T-cell (primary cell): ENCODE results near the gene SCAMP1. TPM values are rescaled to one million over a fixed set of nuclear protein-coding genes. Genes with fewer than 3 reads are reported as not detected.

ENCODE experiments used
- ATAC-seq, 4 experiments: fragments of 200-7000 bp in 3 of 4; fragments of 150-1000 bp in 1 of 4; cut with Tn5 transposase; replicated peaks in 1 of 4; 1 replicate in 3 of 4; 2 replicates in 1 of 4; pipeline ENCODE4 v1.10.0; 2021; ENCODE audit warnings: moderate library complexity in 3 of 4, mild to moderate bottlenecking in 2 of 4, moderate number of reproducible peaks in 1 of 4
- CTCF ChIA-PET, 2 donors: fragments of 300-600 bp; sonication (Branson Sonifier 250); formaldehyde crosslinking; loops; one replicate each; lab custom pipeline; 2022; ENCODE audit warnings: antibody characterized with exemption in 2 of 2; lab: Charles Lee
- POLR2A ChIA-PET, 2 donors: fragments of 300-600 bp; sonication (Branson Sonifier 250); formaldehyde crosslinking; loops; one replicate each; lab custom pipeline; 2022; ENCODE audit warnings: antibody characterized with exemption in 2 of 2; lab: Charles Lee
- DNase-seq, 35 experiments: peaks; one replicate each; pipeline versions ENCODE4 v3.0.0 to v3.0.0-alpha.2; 2013 to 2023
- H3K27ac ChIP-seq: one replicate; pipeline ENCODE4 v1.5.1; 2013; ENCODE audit warnings: low read length
- H3K27me3 ChIP-seq, 2 experiments: replicated peaks in 1 of 2; 1 replicate in 1 of 2; 2 replicates in 1 of 2; pipeline versions ENCODE4 v1.6.1 to v1.7.0; 2013; ENCODE audit warnings: low read length in 1 of 2, mixed read lengths in 1 of 2; ENCODE audit not compliant: control insufficient read depth in 2 of 2, insufficient read depth in 2 of 2; ENCODE audit errors: extremely low read depth in 1 of 2
- H3K36me3 ChIP-seq, 2 donors: 1 replicate in 1 of 2; 2 replicates in 1 of 2; pipeline versions ENCODE4 v1.6.1 to v1.7.0; 2013; ENCODE audit warnings: low read length in 1 of 2; ENCODE audit not compliant: control insufficient read depth in 2 of 2, insufficient read depth in 1 of 2; ENCODE audit errors: extremely low read depth in 1 of 2
- H3K4me1 ChIP-seq, 2 experiments: 1 replicate in 1 of 2; 2 replicates in 1 of 2; pipeline versions ENCODE4 v1.6.1 to v1.7.0; 2013; ENCODE audit warnings: low read length in 2 of 2, mixed read lengths in 1 of 2; ENCODE audit not compliant: insufficient read depth in 2 of 2, control insufficient read depth in 1 of 2; ENCODE audit errors: extremely low read depth in 1 of 2
- H3K4me3 ChIP-seq, 2 donors: 1 replicate in 1 of 2; 2 replicates in 1 of 2; pipeline versions ENCODE4 v1.5.1 to v1.7.0; 2013; ENCODE audit warnings: mild to moderate bottlenecking in 2 of 2, low read length in 1 of 2, moderate library complexity in 1 of 2; ENCODE audit not compliant: control insufficient read depth in 1 of 2; ENCODE audit errors: extremely low read depth in 1 of 2
- H3K9me3 ChIP-seq: 2 replicates; pipeline ENCODE4 v1.7.0; 2013
- H3K27ac Mint-ChIP-seq, 2 donors: one replicate each; pipeline ENCODE4 v1.8.0; 2020 to 2021; ENCODE audit warnings: mild to moderate bottlenecking in 2 of 2, mixed read lengths in 2 of 2
- H3K27me3 Mint-ChIP-seq, 2 donors: one replicate each; pipeline ENCODE4 v1.8.0; 2021 to 2022; ENCODE audit warnings: mixed read lengths in 2 of 2
- H3K36me3 Mint-ChIP-seq: one replicate; pipeline ENCODE4 v1.8.0; 2021; ENCODE audit warnings: mixed read lengths
- H3K4me1 Mint-ChIP-seq, 3 donors: one replicate each; pipeline ENCODE4 v1.8.0; 2020 to 2022; ENCODE audit warnings: mixed read lengths in 3 of 3, mild to moderate bottlenecking in 1 of 3
- H3K4me3 Mint-ChIP-seq, 3 donors: one replicate each; pipeline ENCODE4 v1.8.0; 2020 to 2022; ENCODE audit warnings: mild to moderate bottlenecking in 3 of 3, mixed read lengths in 3 of 3, moderate library complexity in 3 of 3
- H3K9me3 Mint-ChIP-seq, 3 donors: one replicate each; pipeline ENCODE4 v1.8.0; 2020 to 2022; ENCODE audit warnings: mixed read lengths in 3 of 3
- WGBS: methylation state at CpG from one replicate; pipeline ENCODE4 v1.1.5; 2013; ENCODE audit warnings: missing lambda C conversion rate; ENCODE audit not compliant: insufficient coverage; 5-methylcytosine and 5-hydroxymethylcytosine counted together
- total RNA-seq, 35 experiments: library from RNA in 6 of 35; stranded (reverse) in 6 of 35; fragments of 120-200 nt in 1 of 35; gene quantifications; one replicate each; pipeline versions ENCODE4 v1.2.1 to v1.2.4 and lab custom pipeline; 2013 to 2026

The SCAMP1 gene
- total RNA-seq, 5 donors from 2014 or later (not counting 1 experiment from before 2014, with no cell fraction given), result 20.6 to 28.3 (median 22.2) TPM

DNA sequence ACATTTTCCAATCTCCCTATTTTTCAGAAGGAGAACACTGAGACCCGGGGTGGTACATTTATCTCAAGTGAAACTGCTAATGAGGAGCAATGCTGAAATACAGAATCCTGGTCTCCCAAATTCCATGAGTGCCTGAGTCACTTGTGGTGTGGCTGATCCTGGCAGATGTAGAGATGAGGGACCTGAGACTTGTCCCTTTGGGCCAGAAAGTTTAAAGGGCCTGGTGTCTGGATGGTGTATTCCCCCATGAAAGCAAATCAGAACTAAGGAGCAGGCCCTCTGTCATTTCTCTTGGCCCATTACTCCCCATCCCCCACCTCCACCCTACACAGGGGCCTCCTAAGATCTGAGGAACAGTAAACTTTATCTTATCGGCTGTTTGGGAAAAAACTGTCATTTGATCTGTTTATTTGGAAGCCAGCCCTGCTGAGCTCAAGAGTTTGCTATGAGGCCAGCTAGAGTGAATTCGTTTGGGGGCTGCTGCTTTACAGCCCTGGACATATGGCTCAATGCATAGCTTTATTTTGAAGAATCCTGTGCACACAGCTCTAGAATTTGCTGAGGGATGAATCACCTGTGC lies 147.9 kb downstream of the SCAMP1 start:
- Mint-ChIP-seq H3K4me3 (peak overlapping the region in 1 of 3 donors; percentile 83), H3K4me1 (peaks cover 10 to 21% (median 15%) of the 10 kb centered on the region in 3 donors), H3K36me3 (no peaks in the 10 kb centered on the region), H3K9me3 (no peaks in the 10 kb centered on the region), H3K27me3 (peaks cover 55 to 60% of the 10 kb centered on the region in 2 donors), H3K27ac (no peak overlapping the region)
- DNase-seq (no peak), ATAC-seq (no peak)
- Histone ChIP-seq H3K36me3 (no peaks in the 10 kb centered on the region), H3K4me1 (peaks cover 0 to 16% of the 10 kb centered on the region in 2 experiments), H3K9me3 (no peaks in the 10 kb centered on the region), H3K27ac (no peak overlapping the region), H3K27me3 (peaks cover 0 to 54% of the 10 kb centered on the region in 2 experiments), H3K4me3 (no peak overlapping the region)
- POLR2A ChIA-PET, result no interaction called here
- 50% methylated on average over 1 of the region's 3 CpGs for WGBS
- CTCF ChIA-PET, result interaction anchor here in 1 of 2 donors (0.6 kb wide), 1 partner anchor 144 kb away, joined by 4 read pairs; no protein-coding TSS in a partner anchor

DNA sequence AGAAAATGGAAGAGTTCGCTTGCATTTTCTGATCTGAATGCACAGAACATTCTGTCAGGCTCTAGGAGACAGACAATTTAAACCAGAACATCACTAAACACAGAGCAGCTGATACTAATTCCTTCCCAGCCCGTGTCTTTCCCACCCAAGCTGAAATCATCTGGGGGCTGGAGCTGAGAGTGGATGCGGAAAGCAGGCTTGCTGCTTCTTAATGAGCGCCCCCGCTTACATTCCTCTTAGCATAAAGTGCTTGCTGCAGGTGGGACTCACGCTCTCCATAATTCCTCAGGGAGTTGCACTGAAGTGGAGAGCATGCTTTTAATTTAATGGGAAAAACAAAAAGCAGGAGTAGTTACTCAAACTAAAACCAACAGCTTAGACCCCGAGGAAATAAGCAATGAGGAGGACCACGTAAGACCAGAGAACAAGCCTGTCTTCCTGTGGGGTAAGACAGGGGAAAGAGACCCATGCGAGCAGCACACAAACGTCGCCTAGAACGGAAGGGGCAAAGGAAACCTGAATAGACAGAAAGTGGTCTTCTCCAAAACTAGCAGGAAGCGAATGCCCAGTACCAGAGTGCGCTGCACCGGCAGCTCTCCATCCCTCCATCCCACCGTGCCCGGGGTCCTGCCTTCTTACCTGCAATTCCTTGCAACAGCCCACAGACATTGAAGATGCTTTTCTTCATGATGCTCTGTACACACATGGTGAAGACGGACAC lies 148.9 kb downstream of the SCAMP1 start:
- no peaks in the 10 kb centered on the region for H3K36me3 ChIP-seq
- WGBS, result 7% methylated on average over 10 of the region's 18 CpGs
- ATAC-seq (peak; percentile 36 to 59 (median 56)), DNase-seq (peak in 6 of 35 experiments; percentile 1 to 16 (median 5))
- H3K36me3 Mint-ChIP-seq, result no peaks in the 10 kb centered on the region
- ChIA-PET CTCF (interaction anchor here in 1 of 2 donors (0.6 kb wide), 1 partner anchor 145 kb away, joined by 4 read pairs; no protein-coding TSS in a partner anchor), POLR2A (no interaction called here)
- H3K4me1 Mint-ChIP-seq, result peaks cover 10 to 21% (median 15%) of the 10 kb centered on the region in 3 donors
- peak overlapping the region; percentile 76 to 83 (median 79) for H3K4me3 Mint-ChIP-seq
- H3K9me3 Mint-ChIP-seq, result no peaks in the 10 kb centered on the region
- H3K27me3 Mint-ChIP-seq, result peaks cover 57 to 58% of the 10 kb centered on the region in 2 donors
- no peak overlapping the region for H3K27ac Mint-ChIP-seq
- H3K4me3 ChIP-seq, result peak overlapping the region; percentile 44 to 84
- no peaks in the 10 kb centered on the region for H3K9me3 ChIP-seq
- no peak overlapping the region for H3K27ac ChIP-seq
- H3K4me1 ChIP-seq, result peaks cover 0 to 16% of the 10 kb centered on the region in 2 experiments
- H3K27me3 ChIP-seq, result peaks cover 0 to 52% of the 10 kb centered on the region in 2 experiments

DNA sequence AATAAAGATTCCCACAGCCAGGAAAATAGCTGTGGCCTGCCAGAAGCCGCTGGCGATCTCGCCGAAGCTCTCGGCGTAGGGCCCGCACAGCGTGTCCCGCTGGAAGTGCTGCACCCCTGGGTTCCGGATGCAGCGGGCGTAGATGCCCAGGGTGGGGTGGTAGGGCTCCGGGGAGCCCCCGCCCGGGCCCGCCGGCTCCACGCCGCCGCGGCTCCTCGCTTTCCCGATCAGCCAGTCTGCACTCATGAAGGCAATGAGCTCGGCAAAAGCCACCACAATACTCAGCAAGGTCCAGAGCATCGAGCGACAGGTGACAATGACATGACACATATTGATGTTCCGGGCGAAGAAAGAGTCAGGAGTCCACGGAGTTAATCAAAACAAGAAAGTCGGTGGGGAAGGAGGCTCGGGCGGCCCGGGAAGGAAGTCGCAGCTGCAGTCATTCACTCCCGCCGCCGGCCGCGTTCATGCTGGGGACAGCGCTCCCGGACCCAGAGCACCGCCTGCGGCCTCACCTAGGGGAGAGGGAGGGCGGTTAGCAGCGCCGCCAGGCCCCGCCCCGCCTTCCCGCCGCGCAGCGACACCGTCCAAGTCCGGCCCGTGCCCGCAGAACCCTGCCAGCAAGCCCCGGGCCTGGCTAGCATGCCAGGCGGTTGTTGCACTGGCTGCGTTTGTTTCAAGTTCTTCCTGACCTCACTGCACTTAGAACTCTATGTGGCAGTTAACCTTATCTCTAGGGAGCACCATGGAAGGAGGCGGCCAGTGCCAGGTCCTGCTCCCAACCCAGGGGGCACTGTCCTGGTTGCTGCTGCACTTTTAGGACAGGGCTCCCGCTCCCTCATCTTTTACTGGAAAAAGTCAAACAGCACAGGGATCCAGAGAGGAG lies 149.7 kb downstream of the SCAMP1 start:
- Mint-ChIP-seq H3K4me3 (peak overlapping the region; percentile 76 to 83 (median 79)), H3K27me3 (peaks cover 59 to 60% of the 10 kb centered on the region in 2 donors)
- H3K36me3 ChIP-seq, result no peaks in the 10 kb centered on the region

DNA sequence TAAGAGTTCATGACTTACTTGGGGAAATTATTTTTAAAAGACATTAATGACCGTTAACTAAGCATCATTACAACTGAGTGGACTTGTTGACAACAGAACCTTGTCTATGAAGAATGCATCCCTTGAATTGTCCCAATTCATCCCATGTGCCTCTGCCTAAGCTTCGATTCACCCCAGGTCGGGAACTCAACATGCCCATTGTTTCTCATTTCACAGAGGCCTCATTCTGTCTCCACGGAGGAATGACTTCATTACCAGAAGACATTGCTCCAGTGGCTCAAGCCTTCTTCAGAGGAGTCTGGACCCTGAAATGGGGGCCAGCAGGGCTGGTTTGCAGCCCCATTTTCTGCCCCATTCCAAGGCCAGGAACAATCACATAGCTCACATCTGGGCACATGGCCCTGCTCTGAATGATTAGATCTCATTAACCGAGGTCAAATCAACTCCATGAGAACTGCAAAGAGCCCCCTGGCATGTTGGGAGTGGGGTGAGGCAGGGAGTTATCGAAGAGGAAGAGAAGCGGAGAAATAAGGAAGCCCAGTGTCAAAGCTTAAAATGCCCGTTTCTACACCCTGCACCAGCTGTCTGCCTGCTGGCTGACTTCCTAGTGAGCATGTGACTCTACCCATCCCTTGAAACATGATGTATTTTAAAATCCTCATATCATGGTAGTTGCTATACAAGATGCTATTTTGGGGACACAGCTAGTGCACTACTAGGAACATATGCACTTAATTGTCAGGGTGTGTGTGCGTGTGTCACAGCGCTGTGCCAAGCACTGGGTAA lies 150.9 kb downstream of the SCAMP1 start:
- H3K27me3 ChIP-seq, result peaks cover 0 to 49% of the 10 kb centered on the region in 2 experiments
- Mint-ChIP-seq H3K36me3 (no peaks in the 10 kb centered on the region), H3K27ac (no peak overlapping the region), H3K9me3 (no peaks in the 10 kb centered on the region), H3K4me3 (peak overlapping the region in 2 of 3 donors; percentile 18 to 83), H3K4me1 (peaks cover 10 to 21% (median 15%) of the 10 kb centered on the region in 3 donors), H3K27me3 (peaks cover 59 to 66% of the 10 kb centered on the region in 2 donors)
- WGBS, result 87% methylated on average over 5 of the region's 10 CpGs
- no peaks in the 10 kb centered on the region for H3K36me3 ChIP-seq
- ChIA-PET POLR2A (no interaction called here), CTCF (interaction anchor here in 1 of 2 donors (0.5 kb wide), 1 partner anchor 36 kb away, joined by 5 read pairs; no protein-coding TSS in a partner anchor)
- H3K4me3 ChIP-seq, result no peak overlapping the region
- DNase-seq, result no peak
- peaks cover 0 to 16% of the 10 kb centered on the region in 2 experiments for H3K4me1 ChIP-seq
- H3K9me3 ChIP-seq, result no peaks in the 10 kb centered on the region
- no peak for ATAC-seq
- H3K27ac ChIP-seq, result no peak overlapping the region

More for the DNA sequence above, 149.7 kb downstream of the SCAMP1 start:
- Mint-ChIP-seq H3K9me3 (no peaks in the 10 kb centered on the region), H3K36me3 (no peaks in the 10 kb centered on the region), H3K27ac (no peak overlapping the region), H3K4me1 (peaks cover 10 to 21% (median 15%) of the 10 kb centered on the region in 3 donors)
- ATAC-seq, result peak; percentile 63 to 77 (median 74)
- POLR2A ChIA-PET, result no interaction called here
- H3K27ac ChIP-seq, result no peak overlapping the region
- WGBS, result 1% methylated on average over 52 of the region's 61 CpGs
- peak in 25 of 35 experiments; percentile 1 to 32 (median 11) for DNase-seq
- H3K4me3 ChIP-seq, result peak overlapping the region; percentile 44 to 84
- H3K9me3 ChIP-seq, result no peaks in the 10 kb centered on the region
- peaks cover 0 to 16% of the 10 kb centered on the region in 2 experiments for H3K4me1 ChIP-seq
- CTCF ChIA-PET, result no interaction called here
- peaks cover 0 to 48% of the 10 kb centered on the region in 2 experiments for H3K27me3 ChIP-seq

DNA sequence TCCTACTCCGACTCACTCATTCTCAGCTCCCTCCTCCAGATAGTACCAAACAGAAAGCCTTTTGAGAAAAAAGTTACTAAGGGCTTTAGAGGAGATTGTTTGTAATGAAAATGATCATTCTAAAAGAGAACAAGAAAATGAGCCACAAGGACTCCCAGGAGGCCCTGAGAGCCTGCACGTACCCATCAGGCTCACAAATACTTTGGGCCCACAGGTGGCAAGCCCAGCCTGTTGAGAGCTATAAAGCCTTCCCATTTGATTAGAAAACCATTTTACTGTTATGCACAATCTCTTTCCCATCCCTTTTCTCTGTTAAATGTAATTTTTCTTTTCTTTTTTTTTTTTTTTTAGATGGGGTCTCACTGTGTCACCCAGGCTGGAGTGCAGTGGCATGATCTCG lies 152.0 kb downstream of the SCAMP1 start:
- peaks cover 0 to 16% of the 10 kb centered on the region in 2 experiments for H3K4me1 ChIP-seq
- H3K4me3 ChIP-seq, result no peak overlapping the region
- Mint-ChIP-seq H3K36me3 (no peaks in the 10 kb centered on the region), H3K27ac (no peak overlapping the region), H3K9me3 (no peaks in the 10 kb centered on the region), H3K4me3 (no peak overlapping the region), H3K27me3 (peaks cover 57 to 64% of the 10 kb centered on the region in 2 donors), H3K4me1 (peaks cover 10 to 21% (median 15%) of the 10 kb centered on the region in 3 donors)
- 83% methylated on average over 1 of the region's 3 CpGs for WGBS
- ChIA-PET POLR2A (no interaction called here), CTCF (no interaction called here)
- no peaks in the 10 kb centered on the region for H3K36me3 ChIP-seq
- ATAC-seq (no peak), DNase-seq (no peak)
- H3K27ac ChIP-seq, result no peak overlapping the region
- H3K27me3 ChIP-seq, result peaks cover 0 to 49% of the 10 kb centered on the region in 2 experiments
- H3K9me3 ChIP-seq, result no peaks in the 10 kb centered on the region
